GM18873 (cell line): ENCODE data around the gene PCMTD2.

Source experiments
- ATAC-seq: cut with Tn5 transposase; IDR thresholded peaks from one replicate; pipeline ENCODE4 v1.9.1; 2021; ENCODE audit warnings: mild to moderate bottlenecking, moderate library complexity, moderate number of reproducible peaks; ENCODE audit not compliant: unreplicated experiment, low FRiP score

The PCMTD2 gene

DNA sequence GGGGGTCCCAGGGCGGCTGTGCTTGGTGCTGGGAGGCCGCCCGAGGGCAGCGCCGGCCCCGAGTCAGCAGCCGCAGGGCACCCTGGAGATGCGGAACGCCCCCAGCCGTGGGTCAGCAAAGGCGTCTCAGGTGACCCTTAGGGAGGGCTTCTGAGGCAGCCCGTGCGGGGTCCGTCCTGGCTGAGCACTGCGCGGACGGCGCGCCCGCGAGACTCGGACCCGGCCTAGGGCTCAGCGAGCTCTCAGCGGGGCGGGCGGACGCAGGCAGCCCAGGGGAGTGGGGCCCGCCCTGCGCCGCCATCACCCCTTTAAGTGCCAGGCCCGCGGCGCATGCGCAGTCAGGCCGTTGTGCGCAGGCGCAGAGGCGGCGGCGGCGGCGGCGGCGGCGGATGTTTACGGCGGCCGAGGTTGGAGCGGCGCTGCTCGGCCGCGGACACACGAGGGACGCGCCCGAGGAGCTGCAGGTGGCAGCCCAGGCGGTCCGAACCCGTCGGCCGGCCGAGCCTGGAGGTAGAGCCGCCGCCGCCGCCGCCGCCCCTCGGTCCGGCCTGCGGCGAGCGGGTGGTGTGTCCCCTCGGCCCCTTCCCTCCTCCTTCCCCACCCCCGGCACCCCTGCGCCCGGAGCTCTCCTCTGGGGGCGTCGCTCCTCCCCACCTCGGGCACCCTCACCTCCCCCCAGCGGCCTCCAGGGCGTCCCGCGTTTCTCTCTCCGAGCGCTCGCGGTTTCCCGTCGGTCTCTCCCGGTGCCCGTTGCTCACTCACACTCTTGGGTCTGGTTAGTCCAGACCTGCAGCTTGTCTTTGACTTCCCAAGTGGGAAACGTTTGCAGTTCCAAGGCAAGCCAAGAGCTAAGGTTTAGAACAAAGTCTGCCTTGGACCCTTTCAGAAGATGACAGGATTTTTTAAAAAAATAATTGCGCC lies at the start of gene PCMTD2:
TSS of gene PCMTD2 (plus strand) at position 388 of the 921 bp plus-strand sequence. CDS start 4,218 bp downstream, outside the sequence.
- peak; percentile 68 for ATAC-seq

GRCh38 chr20:64206614-64207013 lies 48.9 kb upstream of the PCMTD2 start:
- no peak for ATAC-seq

DNA sequence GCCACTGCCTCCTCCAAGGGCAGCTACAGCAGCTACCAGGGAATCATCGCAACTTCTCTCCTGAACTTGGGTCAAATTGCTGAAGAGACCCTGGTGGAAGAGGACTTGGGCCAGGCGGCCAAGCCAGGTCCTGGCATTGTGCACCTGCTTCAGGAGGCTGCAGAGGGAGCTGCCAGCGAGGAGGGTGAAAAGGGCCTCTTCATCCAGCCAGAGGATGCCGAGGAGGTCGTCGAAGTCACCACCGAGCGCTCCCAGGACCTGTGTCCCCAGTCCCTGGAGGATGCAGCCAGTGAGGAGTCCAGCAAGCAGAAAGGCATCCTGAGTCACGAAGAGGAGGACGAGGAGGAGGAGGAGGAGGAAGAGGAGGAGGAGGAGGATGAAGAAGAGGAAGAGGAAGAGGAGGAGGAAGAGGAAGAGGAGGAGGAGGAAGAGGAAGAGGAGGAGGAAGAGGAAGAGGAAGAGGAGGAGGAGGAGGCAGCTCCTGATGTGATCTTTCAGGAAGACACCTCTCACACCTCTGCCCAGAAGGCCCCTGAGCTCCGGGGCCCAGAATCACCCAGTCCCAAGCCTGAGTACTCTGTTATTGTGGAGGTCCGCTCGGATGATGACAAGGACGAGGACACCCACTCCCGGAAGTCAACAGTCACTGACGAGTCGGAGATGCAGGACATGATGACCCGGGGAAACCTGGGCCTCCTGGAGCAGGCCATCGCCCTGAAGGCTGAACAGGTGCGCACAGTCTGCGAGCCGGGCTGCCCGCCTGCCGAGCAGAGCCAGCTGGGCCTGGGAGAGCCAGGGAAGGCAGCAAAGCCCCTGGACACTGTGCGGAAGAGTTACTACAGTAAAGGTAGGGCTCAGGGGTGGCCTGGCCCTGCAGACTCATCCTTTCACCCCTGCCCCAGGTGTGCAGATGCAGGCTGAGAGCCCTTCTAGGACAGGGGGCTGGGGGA lies 47.6 kb upstream of the PCMTD2 start:
- no peak for ATAC-seq

DNA sequence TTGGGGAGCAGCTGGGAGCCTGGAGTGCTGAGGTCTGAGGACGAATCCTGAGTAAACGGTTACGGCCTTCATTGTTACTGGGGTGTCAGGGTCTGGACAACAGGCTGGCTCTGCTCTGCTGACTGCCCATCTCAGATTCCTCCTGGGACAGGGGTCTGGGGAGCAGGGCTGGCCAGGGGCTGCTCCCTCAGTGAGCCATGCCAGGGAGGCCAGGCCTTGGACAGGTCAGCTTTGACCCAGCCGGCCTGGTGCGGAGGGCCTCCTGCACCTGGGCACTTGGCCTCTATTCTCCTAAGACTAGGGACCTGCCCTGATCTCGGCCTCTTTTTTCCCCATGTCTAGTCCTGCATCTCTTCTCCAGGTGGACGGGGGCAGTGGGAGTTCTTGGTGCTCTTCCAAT lies 46.4 kb upstream of the PCMTD2 start:
- ATAC-seq = no peak

DNA sequence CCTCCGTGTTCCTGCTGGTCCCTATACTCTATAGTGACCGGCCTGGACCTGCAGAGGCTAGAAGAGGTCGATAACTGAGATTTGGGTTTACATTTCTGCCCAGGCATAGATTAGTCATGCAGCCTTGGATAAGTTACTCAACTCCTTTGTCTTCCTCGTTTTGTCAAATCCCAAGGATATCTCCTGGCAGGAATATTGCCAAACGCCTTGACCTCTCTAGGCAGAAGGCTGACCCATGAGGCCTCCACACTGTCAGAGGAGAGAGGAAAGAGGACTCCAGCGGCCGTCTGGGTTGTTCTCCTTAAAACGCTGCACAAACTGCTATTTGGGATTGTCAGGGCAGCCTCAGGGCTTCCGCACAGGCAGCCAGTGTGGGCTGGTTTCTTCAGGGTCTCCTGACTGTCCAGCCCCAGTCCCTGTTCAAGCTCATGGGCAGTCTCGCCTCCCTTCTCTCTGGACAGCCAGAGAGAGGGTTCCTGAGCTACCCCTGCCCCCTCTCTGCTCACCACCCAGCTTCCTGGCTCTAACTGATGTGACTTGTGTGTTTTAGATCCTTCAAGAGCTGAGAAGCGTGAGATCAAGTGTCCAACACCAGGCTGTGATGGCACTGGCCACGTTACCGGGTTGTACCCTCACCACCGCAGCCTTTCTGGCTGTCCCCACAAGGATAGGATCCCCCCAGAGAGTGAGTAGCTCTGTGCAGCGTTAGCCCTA lies 44.7 kb upstream of the PCMTD2 start:
- no peak for ATAC-seq

DNA sequence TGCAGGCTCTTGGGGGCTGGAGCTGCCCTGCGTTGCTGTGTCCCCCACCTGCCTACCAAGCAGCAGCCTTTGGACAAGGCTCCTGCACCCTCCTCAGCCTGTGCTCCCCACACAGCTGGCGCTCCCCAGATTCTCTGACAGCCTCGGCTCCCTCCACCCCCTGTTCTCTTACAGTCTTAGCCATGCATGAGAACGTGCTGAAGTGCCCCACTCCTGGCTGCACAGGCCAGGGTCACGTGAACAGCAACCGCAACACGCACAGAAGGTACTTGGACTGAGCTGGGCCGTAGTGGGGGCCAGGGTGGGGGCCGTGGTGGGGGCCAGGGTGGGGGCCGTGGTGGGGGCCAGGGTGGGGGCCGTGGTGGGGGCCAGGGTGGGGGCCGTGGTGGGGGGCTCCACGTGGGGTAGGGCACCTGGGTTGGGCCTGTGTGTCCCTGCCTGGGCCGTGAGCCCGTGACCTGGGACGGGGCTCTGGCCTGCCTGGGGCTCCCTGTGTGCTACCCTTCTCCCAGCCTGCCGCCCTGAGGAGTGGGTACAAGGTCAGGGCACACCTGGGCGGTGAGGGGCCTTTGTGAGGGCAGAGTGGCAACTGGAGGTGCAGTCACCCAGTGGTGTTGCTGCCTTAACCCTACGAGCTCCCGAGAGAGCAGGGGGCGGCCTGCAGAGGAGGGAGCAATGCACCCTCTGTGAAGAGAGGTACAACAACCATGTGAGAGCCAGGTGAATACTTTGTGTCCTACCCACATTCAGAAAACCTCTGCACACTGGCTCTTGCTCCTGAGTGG lies 43.5 kb upstream of the PCMTD2 start:
- ATAC-seq = no peak

DNA sequence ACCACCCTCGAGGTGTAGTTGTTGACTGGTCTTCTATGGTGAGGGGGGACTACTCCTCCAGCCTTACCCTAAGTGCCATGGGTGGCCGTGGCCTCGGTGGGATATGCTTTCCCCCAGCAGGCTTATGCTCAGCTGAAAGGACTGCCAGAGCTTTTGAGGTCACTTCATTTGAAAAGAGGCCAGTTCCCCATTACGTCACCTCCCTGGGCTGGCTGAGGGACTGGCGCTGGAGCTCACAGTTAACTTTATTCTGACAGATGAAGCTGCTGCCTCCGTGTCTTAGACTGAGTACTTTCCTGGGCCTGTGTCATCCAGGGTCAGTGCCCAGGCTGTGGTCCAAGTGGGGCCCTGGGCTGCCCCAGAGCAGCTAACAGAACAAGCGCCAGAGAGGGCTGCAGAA lies 42.8 kb upstream of the PCMTD2 start:
- ATAC-seq = no peak

DNA sequence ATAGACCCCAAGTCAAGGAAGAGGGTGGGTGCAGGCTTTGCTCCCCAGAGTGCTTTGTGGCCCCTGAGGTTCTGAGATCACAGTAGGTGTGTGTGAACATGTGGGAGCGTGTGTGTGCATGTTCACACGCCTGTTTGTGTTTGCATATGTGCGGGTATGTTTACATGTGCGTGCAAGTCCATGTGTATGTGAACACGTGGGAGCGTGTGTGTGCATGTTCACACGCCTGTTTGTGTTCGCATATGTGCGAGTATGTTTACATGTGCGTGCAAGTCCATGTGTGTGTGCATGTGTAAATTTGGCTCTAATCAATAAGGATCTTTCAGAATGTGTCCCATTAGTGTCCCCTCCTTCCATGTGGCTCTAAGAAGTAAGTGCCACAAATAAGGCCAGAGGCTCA lies 41.4 kb upstream of the PCMTD2 start:
- ATAC-seq = no peak

DNA sequence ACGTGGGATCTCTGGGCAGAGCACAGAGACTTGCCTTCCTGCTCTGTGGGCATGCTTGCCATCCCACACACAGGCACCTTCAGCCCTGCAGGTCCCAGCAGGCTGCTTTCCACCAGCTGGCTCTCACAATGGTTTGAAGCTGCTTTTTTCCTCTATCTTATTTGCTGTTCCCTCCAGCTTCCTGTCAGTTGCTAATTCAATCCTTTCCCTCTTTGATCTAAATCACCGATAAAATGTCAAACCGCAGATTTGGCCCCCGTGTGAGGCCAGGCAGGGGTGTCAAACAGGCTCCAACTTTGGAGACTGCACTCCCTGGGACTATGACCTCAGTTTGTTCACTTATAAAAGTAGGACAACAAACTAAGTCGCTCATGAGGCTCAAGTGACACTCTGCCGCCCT lies 40.6 kb upstream of the PCMTD2 start:
- no peak for ATAC-seq

DNA sequence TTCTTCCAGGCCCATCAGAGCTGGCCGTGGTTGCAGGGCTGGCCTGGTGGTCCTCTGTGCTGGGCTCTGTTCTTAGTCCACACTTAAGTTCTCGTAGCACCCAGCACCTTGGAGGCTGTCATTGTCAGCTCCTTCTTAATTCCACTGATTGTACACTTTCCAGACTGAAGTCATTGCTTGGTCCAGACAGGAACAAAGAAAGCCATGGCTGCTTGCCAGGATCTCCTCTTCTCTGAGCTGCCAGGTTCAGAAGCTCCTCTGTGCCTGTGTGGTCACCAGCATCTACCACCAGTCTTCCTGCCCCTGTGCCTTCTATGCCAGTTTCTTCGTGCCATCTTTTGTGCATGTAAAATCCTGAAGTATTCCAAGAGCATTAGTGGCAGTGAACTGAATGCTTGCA lies 39.5 kb upstream of the PCMTD2 start:
- ATAC-seq = no peak

GRCh38 chr20:64216910-64217309 lies 38.6 kb upstream of the PCMTD2 start:
- ATAC-seq = no peak

GRCh38 chr20:64217539-64218221 lies 37.9 kb upstream of the PCMTD2 start:
- ATAC-seq = no peak

GRCh38 chr20:64219202-64219601 lies 36.3 kb upstream of the PCMTD2 start:
- no peak for ATAC-seq

DNA sequence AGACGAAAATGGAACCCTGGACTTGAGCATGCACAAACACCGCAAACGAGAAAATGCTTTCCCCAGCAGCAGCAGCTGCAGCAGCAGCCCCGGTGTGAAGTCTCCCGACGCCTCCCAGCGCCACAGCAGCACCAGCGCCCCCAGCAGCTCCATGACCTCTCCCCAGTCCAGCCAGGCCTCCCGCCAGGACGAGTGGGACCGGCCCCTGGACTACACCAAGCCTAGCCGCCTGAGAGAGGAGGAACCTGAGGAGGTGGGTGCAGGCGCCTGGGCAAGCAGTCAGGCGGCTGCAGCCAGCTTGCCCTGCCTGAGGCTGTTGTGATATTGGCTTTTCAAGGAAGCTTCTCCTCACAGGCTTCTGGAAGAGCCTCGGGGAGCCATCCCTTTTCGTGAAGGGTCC lies 35.8 kb upstream of the PCMTD2 start:
- no peak for ATAC-seq

- ATAC-seq = no peak
These were observed 35.1 kb upstream of the PCMTD2 start for GRCh38 chr20:64220420-64220819.

- no peak for ATAC-seq
These were observed 34.5 kb upstream of the PCMTD2 start for GRCh38 chr20:64220891-64221527.

GRCh38 chr20:64222291-64222735 lies 33.2 kb upstream of the PCMTD2 start:
- ATAC-seq = no peak

DNA sequence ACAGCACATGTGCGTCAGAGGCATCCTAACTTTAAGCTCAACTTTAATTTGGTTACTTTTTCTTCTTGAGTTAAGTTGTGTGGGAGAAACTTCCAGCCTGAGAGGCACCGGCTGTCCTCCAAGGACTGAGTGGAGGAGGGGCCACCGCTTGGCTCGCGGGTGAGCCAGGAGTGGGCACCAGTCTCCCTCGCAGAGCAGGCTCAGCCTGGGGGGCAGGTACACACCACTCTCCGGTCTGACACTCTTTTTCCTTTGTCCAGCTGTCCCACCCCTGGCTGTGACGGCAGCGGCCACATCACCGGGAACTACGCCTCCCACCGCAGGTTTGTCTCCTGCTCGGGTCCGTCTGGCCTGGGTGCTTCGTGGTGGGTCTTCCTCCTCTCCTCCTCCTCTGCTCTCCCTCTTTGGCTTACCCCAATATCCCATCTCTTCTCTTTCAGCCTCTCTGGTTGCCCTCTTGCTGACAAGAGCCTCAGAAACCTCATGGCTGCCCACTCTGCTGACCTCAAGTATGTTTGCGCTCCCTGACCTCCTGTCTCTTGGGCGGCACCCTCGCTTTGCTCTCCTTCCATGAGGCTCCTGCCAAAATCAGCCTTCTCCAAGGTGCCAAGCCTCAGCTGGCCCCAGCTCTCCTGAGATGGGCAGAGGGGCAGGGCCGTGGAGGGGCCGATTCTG lies 32.6 kb upstream of the PCMTD2 start:
- no peak for ATAC-seq
